NOMO-1 treated with DMSO at 0.1 percent for 48 hours (cell line): Measurements from ENCODE around the gene C4B.
"Not testable (repeated sequence)": the region's sequence is repeated elsewhere in the genome, so short reads cannot be mapped to it uniquely, and the experiment has no call there.

Source experiments
- DNase-seq: peaks from one replicate; lab custom pipeline; 2025; ENCODE audit not compliant: unreplicated experiment; lab: John Stamatoyannopoulos, UW

C4B gene

DNA sequence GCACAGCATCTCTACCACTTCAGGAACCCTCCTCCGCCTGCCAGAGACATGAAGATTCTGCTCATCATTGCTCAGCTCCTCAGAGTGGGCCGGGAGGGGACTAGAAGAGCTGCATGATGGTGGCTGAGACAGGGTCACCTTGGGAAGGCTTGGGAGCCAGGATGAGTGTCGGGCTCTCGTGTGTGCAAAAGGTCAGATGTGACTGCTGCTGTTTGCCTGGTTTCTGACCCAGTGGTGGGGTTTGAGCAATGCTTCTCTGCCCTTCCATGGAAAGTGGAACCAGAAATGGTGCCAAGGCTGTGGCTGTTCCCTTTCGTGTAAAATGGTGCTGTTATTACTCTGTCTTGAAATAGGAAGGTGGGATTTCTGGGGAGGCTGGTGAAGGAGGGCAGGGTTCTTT lies 33.6 kb upstream of the C4B start:
- DNase-seq = not testable (repeated sequence)

DNA sequence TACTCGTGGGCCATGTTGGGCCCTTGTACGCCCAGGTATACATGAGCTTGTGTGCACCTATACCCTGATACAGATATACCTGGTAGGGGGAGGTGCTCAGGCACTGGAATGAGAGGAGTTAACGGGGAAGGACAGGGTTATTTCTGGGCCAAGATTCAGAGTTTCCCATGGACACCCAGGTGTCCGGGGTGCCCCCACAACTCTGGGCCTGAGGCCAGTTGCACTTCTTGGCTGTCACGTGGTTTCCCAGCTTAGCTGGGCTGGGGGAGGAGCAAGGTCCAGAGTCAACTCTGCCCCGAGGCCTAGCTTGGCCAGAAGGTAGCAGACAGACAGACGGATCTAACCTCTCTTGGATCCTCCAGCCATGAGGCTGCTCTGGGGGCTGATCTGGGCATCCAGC lies 32.9 kb upstream of the C4B start, which contains the start of gene C4A:
Gene C4A, plus strand, starts transcription at position 314 of the 400 bp plus-strand sequence. Its CDS starts 51 bp downstream, at position 365.
- not testable (repeated sequence) for DNase-seq

DNA sequence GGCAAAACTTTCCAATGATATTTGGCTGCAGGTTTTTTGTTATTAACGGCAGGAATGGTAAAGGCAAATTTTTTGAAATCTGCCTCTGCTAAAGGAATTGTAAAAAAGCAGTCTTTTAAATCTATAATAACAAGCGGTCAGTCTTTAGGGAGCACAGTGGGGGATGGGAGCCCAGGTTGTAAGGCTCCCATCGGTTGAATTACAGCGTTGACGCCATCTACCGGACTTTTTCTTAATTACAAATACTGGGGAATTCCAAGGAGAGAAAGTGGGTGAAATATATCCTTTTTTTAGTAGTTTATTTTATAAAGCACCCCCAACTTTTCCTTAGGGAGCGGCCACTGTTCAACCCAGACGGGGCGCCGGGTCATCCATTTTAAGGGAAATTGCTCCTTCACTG lies 25.2 kb upstream of the C4B start:
- DNase-seq = not testable (repeated sequence)

DNA sequence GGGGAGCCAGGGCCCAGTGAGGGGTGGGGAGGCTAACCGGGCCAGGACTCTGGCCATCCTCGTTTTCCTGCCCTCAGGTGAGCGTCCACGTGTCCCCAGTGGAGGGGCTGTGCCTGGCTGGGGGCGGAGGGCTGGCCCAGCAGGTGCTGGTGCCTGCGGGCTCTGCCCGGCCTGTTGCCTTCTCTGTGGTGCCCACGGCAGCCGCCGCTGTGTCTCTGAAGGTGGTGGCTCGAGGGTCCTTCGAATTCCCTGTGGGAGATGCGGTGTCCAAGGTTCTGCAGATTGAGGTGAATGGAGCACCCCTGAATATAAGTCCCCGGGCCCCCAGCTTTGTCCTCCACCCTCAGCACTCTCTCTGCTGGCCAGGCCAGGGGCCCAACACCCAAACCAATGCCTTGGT lies 20.2 kb upstream of the C4B start:
- not testable (repeated sequence) for DNase-seq

DNA sequence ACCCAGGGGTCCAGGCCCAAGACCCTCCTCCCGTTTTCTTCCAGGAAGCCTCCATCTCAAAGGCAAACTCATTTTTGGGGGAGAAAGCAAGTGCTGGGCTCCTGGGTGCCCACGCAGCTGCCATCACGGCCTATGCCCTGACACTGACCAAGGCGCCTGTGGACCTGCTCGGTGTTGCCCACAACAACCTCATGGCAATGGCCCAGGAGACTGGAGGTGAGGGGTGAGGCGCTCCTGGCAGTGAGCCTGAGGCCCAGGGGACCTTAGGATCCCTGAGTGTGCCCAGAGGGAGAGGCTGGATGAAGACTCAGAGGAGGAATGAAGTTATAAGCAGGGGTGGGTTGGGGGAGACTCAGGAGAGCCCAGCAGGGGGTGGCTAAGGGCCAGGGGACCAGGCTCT lies 18.2 kb upstream of the C4B start:
- DNase-seq = not testable (repeated sequence)

DNA sequence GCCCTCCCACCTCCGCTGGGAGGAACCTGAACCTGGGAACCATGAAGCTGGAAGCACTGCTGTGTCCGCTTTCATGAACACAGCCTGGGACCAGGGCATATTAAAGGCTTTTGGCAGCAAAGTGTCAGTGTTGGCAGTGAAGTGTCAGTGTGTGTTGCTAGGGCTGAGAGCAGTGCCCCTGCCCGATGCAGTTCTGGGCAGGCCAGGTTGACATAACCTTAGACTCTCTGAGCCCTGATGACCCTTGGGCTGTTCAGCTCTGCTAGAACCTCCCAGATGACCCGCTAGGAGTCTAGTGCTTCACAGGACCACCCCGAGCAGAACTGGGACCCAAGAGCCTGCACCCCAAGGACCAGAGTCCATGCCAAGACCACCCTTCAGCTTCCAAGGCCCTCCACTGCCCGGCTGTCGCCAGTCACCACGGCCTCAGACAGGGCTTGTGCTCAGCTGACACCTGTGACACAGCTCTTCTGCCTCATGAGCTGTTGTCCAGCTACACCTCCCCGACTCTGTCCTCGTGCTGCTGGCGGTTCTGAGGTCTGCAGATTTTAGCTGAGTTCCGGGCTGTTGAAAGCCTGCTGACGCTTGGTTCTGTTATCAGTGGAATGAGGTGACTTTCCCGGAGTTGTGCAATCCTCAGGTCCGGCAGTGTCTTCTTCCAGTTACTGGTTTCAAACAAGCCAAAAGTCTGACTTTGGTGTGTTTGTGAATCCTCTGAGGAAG lies 11.9 kb upstream of the C4B start:
- not testable (repeated sequence) for DNase-seq

DNA sequence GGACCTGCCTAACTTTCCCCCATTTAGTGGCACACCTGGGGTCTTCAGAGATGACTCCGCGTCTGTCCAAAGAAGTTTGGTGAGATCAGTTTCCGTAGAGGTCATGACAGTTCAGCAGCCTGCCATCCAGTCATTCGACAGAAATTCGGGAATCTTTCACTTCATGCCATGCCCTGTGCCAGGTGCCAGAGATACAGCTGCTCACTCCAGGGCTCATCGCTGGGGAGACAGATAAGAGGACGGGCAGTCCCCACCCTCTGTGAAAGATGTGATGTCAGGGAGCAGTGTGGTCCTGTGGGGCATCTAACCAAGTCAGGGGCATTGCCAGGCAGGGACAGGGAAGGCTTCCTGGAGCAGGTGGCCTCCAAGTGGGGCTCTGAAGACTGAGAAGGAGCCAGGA lies 11.3 kb upstream of the C4B start:
- not testable (repeated sequence) for DNase-seq

DNA sequence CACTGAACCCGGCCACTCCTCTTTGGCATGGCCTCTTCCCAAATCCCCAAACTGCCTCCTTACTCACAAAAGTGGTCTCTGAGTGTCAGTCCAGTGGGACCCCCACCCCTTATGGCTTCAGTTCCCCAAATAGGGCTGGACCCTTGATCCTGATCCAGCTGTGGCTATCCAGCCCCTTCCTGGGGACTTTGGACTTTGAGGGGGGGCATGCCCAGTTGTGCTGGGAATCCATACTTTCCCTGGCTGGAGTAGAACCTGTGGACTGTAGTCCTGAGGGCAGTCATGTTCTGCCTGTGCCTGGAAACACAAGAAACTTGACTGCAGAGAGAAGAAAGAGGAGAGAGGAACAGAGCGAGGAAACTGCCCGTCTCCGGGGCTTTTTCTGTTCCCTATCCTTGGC lies 10.2 kb upstream of the C4B start:
- DNase-seq = not testable (repeated sequence)

DNA sequence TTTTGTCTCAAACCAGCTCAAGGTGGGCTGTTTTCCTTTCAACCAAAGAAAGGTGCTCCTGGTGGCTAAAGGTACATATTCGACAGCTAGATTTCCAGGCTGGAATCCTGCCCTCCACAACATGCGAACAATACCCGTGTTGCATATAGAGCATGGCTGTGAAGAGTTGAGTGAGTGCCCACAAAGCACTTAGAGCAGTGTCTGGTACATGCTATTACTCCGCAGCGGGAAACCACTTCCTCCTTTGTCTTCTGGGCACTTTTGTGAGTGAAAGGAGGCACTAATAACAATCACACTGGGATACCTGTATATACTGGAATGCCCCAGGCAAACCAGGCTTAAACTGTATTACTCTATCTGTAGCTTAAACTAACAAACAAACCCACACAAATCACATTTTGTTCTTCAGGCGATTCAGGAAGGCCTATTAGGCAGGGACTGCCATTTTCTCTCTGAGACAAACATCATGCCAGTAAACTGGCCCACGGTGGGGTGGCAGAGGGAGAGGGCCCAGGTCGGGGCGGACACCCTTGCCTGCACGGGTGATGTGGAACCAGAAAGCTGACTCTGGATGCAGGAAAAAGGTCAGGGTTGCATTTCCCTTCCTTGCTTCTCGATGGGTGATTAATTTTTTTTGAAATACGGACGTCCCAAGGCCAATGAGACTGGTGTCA lies 9.6 kb upstream of the C4B start:
- DNase-seq = not testable (repeated sequence)

DNA sequence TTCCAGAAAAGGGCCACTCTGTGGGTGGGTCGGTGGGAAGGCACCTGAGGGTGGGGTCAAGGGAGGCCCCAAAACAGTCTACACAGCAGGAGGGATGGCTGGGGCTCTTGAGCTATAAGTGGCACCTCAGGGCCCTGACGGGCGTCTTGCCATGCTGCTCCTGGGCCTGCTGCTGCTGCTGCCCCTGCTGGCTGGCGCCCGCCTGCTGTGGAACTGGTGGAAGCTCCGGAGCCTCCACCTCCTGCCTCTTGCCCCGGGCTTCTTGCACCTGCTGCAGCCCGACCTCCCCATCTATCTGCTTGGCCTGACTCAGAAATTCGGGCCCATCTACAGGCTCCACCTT lies 9.1 kb upstream of the C4B start:
- not testable (repeated sequence) for DNase-seq

DNA sequence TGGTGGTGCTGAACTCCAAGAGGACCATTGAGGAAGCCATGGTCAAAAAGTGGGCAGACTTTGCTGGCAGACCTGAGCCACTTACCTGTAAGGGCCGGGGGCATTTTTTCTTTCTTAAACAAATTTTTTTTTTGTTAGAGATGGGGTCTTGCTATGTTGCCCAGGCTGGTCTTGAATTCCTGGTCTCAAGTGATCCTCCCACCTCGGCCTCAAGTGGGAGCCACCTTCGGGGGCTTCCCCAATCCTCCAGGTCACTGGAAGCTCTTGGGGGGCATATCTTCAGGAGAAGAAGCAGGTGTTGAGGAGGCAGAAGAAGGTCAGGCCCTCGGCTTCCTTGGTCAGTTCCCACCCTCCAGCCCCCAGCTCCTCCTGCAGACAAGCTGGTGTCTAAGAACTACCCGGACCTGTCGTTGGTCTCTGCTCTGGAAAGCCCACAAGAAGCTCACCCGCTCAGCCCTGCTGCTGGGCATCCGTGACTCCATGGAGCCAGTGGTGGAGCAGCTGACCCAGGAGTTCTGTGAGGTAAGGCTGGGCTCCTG lies 8.5 kb upstream of the C4B start:
- not testable (repeated sequence) for DNase-seq

DNA sequence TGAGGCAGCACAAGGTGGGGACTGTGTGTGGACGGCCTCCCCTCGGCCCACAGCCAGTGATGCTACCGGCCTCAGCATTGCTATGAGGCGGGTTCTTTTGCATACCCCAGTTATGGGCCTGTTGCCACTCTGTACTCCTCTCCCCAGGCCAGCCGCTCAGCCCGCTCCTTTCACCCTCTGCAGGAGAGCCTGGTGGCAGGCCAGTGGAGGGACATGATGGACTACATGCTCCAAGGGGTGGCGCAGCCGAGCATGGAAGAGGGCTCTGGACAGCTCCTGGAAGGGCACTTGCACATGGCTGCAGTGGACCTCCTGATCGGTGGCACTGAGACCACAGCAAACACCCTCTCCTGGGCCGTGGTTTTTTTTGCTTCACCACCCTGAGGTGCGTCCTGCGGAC lies 7.5 kb upstream of the C4B start:
- not testable (repeated sequence) for DNase-seq

DNA sequence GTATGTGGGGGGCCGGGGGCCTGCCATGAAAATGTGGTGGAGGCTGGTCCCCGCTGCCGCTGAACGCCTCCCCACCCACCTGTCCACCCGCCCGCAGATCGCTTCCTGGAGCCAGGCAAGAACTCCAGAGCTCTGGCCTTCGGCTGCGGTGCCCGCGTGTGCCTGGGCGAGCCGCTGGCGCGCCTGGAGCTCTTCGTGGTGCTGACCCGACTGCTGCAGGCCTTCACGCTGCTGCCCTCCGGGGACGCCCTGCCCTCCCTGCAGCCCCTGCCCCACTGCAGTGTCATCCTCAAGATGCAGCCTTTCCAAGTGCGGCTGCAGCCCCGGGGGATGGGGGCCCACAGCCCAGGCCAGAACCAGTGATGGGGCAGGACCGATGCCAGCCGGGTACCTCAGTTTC lies 6.6 kb upstream of the C4B start:
- DNase-seq = not testable (repeated sequence)

DNA sequence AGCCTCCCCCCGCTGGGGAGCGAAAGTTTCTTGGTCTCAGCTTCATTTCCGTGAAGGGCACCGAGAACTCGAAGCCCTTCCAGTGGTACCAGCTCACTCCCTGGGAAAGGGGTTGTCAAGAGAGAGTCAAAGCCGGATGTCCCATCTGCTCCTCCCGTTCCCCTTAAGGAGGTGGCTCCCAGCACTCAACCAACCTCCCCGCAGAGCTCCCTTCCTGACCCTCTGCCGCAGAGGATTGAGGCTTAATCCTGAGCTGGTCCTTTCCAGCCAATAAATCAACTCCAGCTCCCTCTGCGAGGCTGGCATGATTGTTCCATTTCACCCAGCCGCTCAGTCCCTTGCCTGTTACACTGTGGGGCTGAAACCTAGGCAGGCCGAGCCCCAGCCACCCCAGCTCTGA lies 6.0 kb upstream of the C4B start:
- DNase-seq = not testable (repeated sequence)

DNA sequence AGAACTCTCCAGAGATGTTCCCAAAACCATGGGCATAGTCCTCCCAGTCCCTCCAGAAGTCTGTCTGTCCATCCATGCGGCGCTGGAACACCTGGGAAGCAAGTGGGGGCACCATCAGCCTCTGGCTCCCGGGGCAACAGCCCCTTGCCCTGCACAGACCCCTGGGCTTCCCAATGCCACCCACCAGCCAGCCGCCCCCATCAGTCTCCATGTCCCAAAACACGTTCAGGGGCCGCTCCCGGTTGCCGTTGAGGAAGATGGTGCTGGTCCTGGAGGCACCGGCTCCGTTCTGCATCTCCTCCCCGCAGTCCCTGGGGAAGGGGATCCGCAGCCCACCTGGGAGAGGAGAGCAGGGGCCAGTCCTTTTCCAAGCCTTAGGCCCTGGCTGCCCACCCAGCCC lies 5.1 kb upstream of the C4B start:
- DNase-seq = not testable (repeated sequence)

DNA sequence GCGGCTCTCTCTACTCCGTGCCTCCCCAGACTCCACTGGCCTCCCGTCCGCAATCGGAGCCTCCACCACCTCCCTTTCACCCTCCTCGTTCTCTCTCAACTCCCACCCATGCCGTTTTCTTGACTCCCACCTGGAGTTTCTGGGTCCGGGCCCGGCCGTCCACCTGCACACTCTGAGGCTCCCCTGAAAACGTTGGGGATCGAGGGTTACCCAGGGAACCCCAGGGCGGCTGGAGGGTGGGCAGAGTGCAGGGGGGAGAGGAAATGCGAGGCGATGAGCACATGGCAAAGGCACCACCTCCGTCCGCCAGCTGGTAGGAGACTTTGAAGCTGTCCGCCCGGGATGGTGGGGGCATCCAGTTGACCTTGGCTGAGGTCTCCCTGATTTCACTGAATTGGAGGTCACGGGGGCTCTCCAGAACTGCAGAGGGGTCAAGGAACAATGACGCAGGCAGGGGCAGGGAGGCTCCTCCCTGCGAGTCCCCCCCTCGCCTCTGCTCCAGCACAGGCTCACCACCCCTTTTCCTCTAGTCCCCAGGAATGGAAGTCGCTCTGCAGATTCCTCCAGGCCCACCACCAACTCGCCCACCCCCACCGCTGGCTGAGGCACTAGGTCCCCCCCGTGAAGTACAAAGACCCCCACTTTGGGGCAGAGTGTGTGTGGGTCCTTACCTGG lies 3.6 kb upstream of the C4B start:
- DNase-seq = not testable (repeated sequence)

DNA sequence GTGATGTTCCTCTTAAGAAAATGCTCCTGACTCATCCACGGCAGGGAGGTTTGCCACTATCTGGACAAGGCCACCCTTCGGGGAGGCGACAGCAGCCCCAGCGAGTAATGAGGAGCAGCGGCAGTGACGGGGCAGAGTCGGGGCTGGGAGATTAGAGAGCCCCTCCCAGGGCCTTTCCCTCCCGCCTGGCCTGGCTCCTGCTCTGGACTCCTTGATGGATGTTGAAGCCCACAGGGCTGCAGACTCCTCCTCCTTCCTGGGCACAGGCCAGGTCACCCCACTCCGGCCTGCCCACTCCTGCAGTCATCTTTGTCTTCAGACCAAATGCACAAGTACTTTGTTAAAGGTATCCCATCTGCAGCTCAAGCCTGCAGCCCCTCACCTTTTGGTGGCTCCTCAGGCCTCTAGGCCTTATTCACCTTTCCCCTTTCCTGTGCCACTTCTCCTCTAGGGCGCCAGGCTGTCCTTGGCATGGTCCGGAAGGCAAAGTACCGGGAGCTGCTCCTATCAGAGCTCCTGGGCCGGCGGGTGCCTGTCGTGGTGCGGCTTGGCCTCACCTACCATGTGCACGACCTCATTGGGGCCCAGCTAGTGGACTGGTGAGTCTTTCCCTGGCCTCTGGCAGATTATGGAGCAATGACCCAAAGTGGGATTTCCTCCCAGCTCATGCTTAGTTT lies 1.5 kb upstream of the C4B start:
- DNase-seq = not testable (repeated sequence)

DNA sequence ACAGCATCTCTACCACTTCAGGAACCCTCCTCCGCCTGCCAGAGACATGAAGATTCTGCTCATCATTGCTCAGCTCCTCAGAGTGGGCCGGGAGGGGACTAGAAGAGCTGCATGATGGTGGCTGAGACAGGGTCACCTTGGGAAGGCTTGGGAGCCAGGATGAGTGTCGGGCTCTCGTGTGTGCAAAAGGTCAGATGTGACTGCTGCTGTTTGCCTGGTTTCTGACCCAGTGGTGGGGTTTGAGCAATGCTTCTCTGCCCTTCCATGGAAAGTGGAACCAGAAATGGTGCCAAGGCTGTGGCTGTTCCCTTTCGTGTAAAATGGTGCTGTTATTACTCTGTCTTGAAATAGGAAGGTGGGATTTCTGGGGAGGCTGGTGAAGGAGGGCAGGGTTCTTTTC lies 857 bp upstream of the C4B start:
- DNase-seq = not testable (repeated sequence)

DNA sequence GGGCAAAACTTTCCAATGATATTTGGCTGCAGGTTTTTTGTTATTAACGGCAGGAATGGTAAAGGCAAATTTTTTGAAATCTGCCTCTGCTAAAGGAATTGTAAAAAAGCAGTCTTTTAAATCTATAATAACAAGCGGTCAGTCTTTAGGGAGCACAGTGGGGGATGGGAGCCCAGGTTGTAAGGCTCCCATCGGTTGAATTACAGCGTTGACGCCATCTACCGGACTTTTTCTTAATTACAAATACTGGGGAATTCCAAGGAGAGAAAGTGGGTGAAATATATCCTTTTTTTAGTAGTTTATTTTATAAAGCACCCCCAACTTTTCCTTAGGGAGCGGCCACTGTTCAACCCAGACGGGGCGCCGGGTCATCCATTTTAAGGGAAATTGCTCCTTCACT lies 7.5 kb downstream of the C4B start:
- DNase-seq = not testable (repeated sequence)

DNA sequence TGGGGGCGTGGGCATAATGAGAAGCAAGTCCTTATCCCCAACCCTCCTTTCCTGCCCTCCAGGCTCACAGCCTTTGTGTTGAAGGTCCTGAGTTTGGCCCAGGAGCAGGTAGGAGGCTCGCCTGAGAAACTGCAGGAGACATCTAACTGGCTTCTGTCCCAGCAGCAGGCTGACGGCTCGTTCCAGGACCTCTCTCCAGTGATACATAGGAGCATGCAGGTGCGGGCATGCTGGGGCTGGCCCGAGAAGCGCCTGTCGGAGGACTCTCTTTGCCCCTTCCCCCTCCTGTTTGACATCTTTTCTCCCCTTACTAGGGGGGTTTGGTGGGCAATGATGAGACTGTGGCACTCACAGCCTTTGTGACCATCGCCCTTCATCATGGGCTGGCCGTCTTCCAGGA lies 14.0 kb downstream of the C4B start:
- not testable (repeated sequence) for DNase-seq

DNA sequence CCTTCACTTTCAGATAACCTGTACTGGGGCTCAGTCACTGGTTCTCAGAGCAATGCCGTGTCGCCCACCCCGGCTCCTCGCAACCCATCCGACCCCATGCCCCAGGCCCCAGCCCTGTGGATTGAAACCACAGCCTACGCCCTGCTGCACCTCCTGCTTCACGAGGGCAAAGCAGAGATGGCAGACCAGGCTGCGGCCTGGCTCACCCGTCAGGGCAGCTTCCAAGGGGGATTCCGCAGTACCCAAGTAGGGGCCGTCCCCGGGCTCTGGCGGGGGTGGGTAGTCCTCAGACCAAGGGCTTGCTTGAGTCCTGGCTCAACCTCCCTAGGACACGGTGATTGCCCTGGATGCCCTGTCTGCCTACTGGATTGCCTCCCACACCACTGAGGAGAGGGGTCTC lies 15.0 kb downstream of the C4B start:
- DNase-seq = not testable (repeated sequence)
